ENCODE results near the gene POLE2. TPM values are rescaled to one million over a fixed set of nuclear protein-coding genes. Genes with fewer than 3 reads are reported as not detected.
"Not testable (repeated sequence)": the region's sequence is repeated elsewhere in the genome, so short reads cannot be mapped to it uniquely, and the experiment has no call there.

The POLE2 gene
- total RNA-seq, 1 donor from 2014 or later: 13.4 TPM

DNA sequence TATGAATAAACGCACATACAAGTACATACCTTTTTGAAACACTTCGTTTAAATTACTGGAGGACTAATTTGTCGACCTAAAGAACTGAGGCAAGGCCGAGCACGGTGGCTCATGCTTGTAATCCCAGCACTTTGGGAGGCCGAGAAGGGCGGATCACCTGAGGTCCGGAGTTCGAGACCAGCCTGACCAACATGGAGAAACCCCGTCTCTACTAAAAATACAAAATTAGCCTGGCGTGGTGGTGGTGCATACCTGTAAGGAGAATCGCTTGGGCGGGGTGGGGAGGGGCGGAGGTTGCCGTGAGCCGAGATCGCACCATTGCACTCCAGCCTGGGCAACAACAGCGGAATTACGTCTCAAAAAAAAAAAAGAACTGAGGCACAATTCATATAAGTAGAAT is 68.7 kb downstream of the POLE2 start:
- DNase-seq: not testable (repeated sequence)

DNA sequence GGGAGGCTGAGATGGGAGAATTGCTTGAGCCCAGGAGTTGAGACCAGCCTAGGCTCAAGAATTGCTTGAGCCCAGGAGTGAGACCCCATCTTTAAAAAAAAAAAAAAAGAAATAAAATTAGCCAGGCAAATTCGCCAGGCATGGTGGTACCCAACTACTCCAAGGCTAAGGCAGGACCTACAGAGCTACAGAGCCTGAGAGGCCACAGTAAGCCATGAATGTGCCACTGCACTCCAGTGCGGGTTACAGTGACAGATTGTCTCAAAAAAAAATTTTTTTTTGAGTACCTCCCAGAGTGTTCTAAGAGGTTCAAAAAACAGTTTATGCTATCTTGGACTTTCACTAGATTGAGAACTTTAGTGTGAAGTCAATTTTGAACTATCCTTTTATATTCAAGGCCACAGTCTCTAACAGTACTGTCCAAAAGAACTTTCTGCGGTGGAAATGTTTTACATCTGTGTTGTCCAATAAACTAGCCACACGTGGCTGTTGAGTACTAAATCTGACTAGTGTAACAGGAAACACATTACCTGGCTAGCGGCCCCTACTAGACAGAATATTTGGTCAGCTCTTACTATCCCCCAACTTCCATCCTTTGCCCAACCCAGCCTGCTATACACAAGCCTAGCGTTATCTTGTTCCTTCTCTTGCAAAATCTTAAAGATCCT is 70.0 kb downstream of the POLE2 start:
- DNase-seq: no peak

DNA sequence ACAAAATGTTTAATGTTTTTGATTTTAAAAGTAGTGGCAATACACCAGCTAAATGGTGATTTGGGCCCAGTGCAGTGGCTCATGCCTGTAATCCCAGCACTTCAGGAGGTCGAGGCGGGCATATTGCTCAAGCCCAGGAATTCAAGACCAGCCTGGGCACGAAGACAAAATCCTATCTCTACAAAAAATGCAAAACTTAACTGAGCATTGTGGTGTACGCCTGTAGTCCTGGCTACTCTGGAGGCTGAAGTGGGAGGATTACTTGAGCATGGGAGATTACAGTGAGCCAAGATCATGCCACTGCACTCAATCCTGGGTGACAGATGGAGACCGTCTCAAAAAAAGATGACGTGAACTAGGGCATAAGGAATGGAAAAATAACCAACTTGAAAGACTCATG is 72.2 kb downstream of the POLE2 start:
- DNase-seq: no peak

DNA sequence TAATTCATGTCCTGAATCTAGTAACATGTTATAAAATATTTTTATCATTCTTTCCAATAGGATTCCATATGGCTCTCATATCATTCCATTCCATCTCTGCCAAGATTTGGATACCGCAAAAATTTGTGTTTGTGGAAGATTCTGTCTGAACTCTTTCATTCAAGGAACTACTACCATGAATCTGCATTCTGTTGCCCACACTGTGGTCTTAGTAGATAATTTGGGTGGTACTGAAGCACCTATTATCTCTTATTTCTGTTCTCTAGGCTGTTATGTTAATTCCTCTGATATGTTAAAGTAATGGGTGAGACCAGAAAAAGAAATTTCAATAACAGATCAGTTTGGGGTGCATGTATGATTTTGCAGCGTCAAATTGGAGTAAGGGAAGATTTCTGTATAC is 73.8 kb downstream of the POLE2 start:
- no peak for DNase-seq

DNA sequence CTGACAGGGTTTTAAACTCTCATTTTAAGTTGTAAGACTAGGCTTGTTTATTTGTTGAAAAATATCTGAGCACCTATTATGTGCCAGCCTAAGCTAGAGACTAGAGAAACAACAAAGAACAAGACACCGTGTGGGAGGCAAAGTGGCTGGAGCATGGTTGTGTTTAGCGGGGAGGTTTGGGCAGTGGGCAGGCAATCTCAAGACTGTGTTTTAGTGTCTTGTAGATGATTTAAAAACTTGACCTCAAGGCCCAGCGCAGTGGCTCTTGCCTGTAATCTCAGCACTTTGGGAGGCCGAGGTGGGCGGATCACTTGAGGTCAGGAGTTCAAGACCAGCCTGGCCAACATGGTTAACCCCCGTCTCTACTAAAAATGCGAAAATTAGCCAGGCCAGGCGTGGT is 75.3 kb downstream of the POLE2 start:
- DNase-seq: no peak

DNA sequence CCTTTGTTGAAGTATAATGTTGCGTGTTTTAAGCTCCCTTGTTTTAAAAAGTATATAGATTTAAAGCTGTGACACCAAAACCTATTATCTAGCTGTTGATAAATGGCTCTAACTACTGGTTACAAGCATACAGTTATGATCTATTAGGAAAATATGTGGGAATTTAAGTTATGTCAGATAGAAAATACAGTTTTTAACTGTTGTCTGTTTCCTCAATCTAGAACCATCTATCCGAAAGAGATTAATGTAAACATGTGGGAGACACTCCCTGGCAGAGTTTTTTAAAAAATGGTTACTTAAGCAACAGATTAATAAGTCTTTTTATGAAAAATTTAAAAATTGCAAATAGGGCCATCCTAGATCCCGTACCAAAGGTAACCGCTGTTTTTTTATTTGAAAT is 75.8 kb downstream of the POLE2 start:
- DNase-seq: no peak

DNA sequence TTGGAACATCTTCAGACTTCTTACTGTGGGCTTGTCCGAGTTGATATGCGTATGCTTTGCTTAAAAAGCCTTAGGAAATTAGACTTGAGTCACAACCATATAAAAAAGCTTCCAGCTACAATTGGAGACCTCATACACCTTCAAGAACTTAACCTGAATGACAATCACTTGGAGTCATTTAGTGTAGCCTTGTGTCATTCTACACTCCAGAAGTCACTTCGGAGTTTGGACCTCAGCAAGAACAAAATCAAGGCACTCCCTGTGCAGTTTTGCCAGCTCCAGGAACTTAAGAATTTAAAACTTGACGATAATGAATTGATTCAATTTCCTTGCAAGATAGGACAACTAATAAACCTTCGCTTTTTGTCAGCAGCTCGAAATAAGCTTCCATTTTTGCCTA is 80.4 kb downstream of the POLE2 start:
- no peak for DNase-seq

DNA sequence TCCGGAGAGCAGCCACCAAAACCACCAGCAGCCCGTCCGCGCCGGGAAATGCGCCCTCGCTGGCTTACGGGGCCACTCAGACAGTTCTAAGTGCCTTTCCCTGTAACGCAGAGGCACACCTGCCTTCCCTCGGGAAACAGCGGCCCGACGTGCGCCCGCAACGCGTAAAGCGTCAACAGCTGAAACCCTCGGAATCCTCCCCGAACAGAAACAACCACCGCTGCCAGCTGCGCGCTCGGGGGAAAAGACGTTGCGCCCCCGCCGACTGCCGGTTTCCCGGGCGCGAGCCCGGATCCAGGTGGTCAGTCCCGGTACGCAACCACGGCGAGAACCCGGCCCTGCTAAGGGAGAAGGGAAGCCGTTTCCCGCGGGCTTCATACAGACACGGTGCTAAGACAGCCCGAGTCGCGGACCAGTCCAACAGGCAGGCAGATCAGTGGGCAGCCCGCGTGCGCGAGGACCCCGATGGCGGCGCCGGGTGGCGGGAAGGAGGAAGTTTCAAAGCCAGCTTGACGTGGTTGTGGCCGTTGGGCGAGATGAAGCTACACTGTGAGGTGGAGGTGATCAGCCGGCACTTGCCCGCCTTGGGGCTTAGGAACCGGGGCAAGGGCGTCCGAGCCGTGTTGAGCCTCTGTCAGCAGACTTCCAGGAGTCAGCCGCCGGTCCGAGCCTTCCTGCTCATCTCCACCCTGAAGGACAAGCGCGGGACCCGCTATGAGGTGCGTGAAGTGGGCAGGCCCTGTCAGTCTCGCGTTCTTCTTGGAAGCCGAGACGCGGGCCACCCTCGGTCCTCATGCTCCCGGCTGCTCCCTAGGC is 89.3 kb downstream of the POLE2 start, which contains the start of gene LRR1:
TSS of gene LRR1 (plus strand) at position 456 of the 816 bp plus-strand sequence. CDS start at position 537, 81 bp downstream.
- peak; percentile 74 for DNase-seq

DNA sequence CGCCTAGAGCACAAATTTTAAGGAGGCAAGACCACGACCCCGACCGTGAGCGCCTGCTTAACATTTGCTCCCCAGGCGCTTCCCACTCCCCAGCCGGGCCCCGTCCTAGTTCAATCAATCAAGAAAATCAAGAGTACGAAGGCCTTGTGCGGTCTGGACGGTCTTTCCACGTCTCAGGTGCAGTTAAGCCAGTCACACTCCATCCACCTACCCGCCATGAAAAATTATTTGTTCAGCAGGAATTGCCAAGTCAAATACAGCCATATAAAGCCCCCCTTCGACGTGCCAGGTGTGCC is 89.9 kb downstream of the POLE2 start:
- no peak for DNase-seq

DNA sequence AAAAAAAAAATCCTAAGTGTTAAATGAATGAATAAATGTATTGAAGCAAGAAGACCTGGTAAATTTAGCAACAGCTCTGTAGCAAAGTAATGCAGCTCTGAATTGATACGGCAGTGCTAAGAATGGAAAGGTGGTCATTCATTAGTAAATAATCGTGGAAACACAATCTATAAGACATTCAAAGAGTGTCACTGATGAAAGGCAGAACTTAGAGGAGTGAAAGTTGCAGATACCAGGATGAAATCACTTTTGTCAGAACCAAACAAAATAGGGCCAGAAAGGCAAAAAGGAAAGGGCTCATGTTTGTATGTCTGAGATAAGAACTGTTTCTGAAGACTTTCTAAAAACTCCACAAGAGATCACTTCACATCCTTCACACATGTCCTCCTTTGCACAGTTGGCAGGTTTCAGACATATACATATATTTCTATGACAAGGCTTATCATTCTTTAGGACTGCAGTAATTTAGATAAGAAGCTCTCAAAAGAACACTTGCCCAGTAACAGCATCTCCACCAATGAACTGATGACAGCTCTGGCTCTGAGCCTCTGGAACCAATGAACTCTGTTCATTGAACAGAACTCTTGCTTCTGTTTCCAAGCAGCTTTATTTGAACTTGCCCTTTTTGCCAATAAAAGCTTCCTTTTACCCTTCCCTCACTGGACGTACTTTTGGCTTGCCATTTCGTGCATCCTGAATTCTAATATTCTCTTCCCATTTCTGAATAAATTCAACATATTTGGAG is 93.5 kb downstream of the POLE2 start:
- DNase-seq: peak; percentile 84

Small RNAs within 50 kb of the gene (small RNA-seq; reads per million reads assigned to genes)
- gene AL139099.3 (ENCODE audit: low replicate concordance) (not detected), gene RNU6ATAC30P (ENCODE audit: low replicate concordance) (not detected)

Other genes with a start within 250 kb of the POLE2 start
- gene RPS29, start 101.8 kb downstream of the POLE2 start, total RNA-seq: 1,388 TPM
- gene LRR1, start 89.3 kb downstream of the POLE2 start, total RNA-seq: 9.9 TPM
- gene RPL36AL, start 67.6 kb downstream of the POLE2 start, total RNA-seq: 101 TPM
- gene MGAT2, start 67.4 kb downstream of the POLE2 start, total RNA-seq: 25.2 TPM
- 7.0 TPM for gene DNAAF2, start 53.0 kb downstream of the POLE2 start, total RNA-seq
- 10.1 TPM for gene KLHDC1, start 4.9 kb upstream of the POLE2 start, total RNA-seq
- 85.1 TPM for gene KLHDC2, start 79.9 kb upstream of the POLE2 start, total RNA-seq
- gene NEMF, start 164.6 kb upstream of the POLE2 start, total RNA-seq: 115 TPM
- 73.4 TPM for gene ARF6, start 204.9 kb upstream of the POLE2 start, total RNA-seq